ENCODE data around the gene PIGC. TPM values are rescaled to one million over a fixed set of nuclear protein-coding genes. Genes with fewer than 3 reads are reported as not detected.

Gene PIGC
- total RNA-seq, 1 donor from 2014 or later: 28.6 TPM

GRCh38 chr1:172420385-172420784 is 23.5 kb downstream of the PIGC start, which contains the start of gene C1orf105:
C1orf105 (plus strand) TSS chr1:172420685; CDS start chr1:172420886, 201 bp downstream.
- no peaks in the 10 kb centered on the region for H3K27me3 Mint-ChIP-seq
- no peaks in the 10 kb centered on the region for H3K36me3 Mint-ChIP-seq (ENCODE audit: insufficient read depth)
- no peak within 1 kb of the TSS for H3K4me3 Mint-ChIP-seq (ENCODE audit: low read depth)
- no peak for DNase-seq (ENCODE audit: low spot score, unreplicated experiment)
- no peaks in the 10 kb centered on the region for H3K9me3 Mint-ChIP-seq (ENCODE audit: low read depth)
- no peak for TF ChIP-seq CTCF (IDR thresholded peaks at IDR 0.05; ENCODE audit: unreplicated experiment)
- no peak within 1 kb of the TSS for H3K27ac Mint-ChIP-seq
- no peaks in the 10 kb centered on the region for H3K4me1 Mint-ChIP-seq (ENCODE audit: low read depth)

- no peaks in the 10 kb centered on the region for H3K27me3 Mint-ChIP-seq
- H3K4me3 Mint-ChIP-seq (ENCODE audit: low read depth): no peak overlapping the region
- H3K4me1 Mint-ChIP-seq (ENCODE audit: low read depth): no peaks in the 10 kb centered on the region
- TF ChIP-seq CTCF (IDR thresholded peaks at IDR 0.05; ENCODE audit: unreplicated experiment): no peak
- peaks cover 3% of the 10 kb centered on the region for H3K36me3 Mint-ChIP-seq (ENCODE audit: insufficient read depth)
- no peaks in the 10 kb centered on the region for H3K9me3 Mint-ChIP-seq (ENCODE audit: low read depth)
- no peak overlapping the region for H3K27ac Mint-ChIP-seq
- DNase-seq (ENCODE audit: low spot score, unreplicated experiment): no peak
Measured at GRCh38 chr1:172417557-172417956, 26.3 kb downstream of the PIGC start.

- H3K4me3 Mint-ChIP-seq (ENCODE audit: low read depth): no peak overlapping the region
- H3K27me3 Mint-ChIP-seq: no peaks in the 10 kb centered on the region
- H3K27ac Mint-ChIP-seq: no peak overlapping the region
Measured at GRCh38 chr1:172416496-172417035, 27.3 kb downstream of the PIGC start.

GRCh38 chr1:172414331-172414730 is 29.5 kb downstream of the PIGC start:
- Mint-ChIP-seq H3K27me3 (no peaks in the 10 kb centered on the region), H3K36me3 (ENCODE audit: insufficient read depth) (peaks cover 3% of the 10 kb centered on the region), H3K4me1 (ENCODE audit: low read depth) (no peaks in the 10 kb centered on the region), H3K27ac (no peak overlapping the region), H3K9me3 (ENCODE audit: low read depth) (no peaks in the 10 kb centered on the region), H3K4me3 (ENCODE audit: low read depth) (no peak overlapping the region)
- no peak for DNase-seq (ENCODE audit: low spot score, unreplicated experiment)
- no peak for TF ChIP-seq CTCF (IDR thresholded peaks at IDR 0.05; ENCODE audit: unreplicated experiment)

More at GRCh38 chr1:172416496-172417035, 27.3 kb downstream of the PIGC start:
- Mint-ChIP-seq H3K9me3 (ENCODE audit: low read depth) (no peaks in the 10 kb centered on the region), H3K4me1 (ENCODE audit: low read depth) (no peaks in the 10 kb centered on the region), H3K36me3 (ENCODE audit: insufficient read depth) (peaks cover 3% of the 10 kb centered on the region)
- no peak for DNase-seq (ENCODE audit: low spot score, unreplicated experiment)
- no peak for TF ChIP-seq CTCF (IDR thresholded peaks at IDR 0.05; ENCODE audit: unreplicated experiment)

GRCh38 chr1:172411791-172412338 is 32.0 kb downstream of the PIGC start:
- Mint-ChIP-seq H3K27ac (no peak overlapping the region), H3K4me3 (ENCODE audit: low read depth) (no peak overlapping the region), H3K4me1 (ENCODE audit: low read depth) (no peaks in the 10 kb centered on the region), H3K9me3 (ENCODE audit: low read depth) (no peaks in the 10 kb centered on the region), H3K36me3 (ENCODE audit: insufficient read depth) (peaks cover 3% of the 10 kb centered on the region), H3K27me3 (no peaks in the 10 kb centered on the region)
- no peak for DNase-seq (ENCODE audit: low spot score, unreplicated experiment)
- TF ChIP-seq CTCF (IDR thresholded peaks at IDR 0.05; ENCODE audit: unreplicated experiment): no peak
